Effector memory CD8-positive, alpha-beta T cell (primary cell): ENCODE results near the gene PTGDR.

Experiments used
- ATAC-seq: fragments of 150-1000 bp; cut with Tn5 transposase; replicated peaks from 2 replicates; pipeline ENCODE4 v1.10.0; 2021; ENCODE audit warnings: mild to moderate bottlenecking, moderate library complexity
- DNase-seq, 3 experiments: peaks; one replicate each; pipeline ENCODE4 v3.0.0; 2021
- H3K27ac Mint-ChIP-seq, 2 donors: one replicate each; pipeline ENCODE4 v1.8.0; 2022; ENCODE audit warnings: mild to moderate bottlenecking in 2 of 2, mixed read lengths in 2 of 2, moderate library complexity in 2 of 2
- H3K27me3 Mint-ChIP-seq, 2 donors: one replicate each; pipeline ENCODE4 v1.8.0; 2022; ENCODE audit warnings: mixed read lengths in 2 of 2
- H3K36me3 Mint-ChIP-seq: one replicate; pipeline ENCODE4 v1.8.0; 2022; ENCODE audit warnings: mild to moderate bottlenecking, moderate library complexity, mixed read lengths; ENCODE audit not compliant: insufficient read depth
- H3K4me1 Mint-ChIP-seq, 2 donors: one replicate each; pipeline ENCODE4 v1.8.0; 2022; ENCODE audit warnings: low read depth in 2 of 2, mixed read lengths in 2 of 2
- H3K4me3 Mint-ChIP-seq, 2 donors: one replicate each; pipeline ENCODE4 v1.8.0; 2022; ENCODE audit warnings: mild to moderate bottlenecking in 2 of 2, mixed read lengths in 2 of 2, moderate library complexity in 2 of 2
- H3K9me3 Mint-ChIP-seq, 2 donors: one replicate each; pipeline ENCODE4 v1.8.0; 2022; ENCODE audit warnings: mixed read lengths in 2 of 2
- total RNA-seq, 9 experiments: gene quantifications; one replicate each; lab custom pipeline; 2026; lab: John Stamatoyannopoulos, UW

The PTGDR gene, protein sequence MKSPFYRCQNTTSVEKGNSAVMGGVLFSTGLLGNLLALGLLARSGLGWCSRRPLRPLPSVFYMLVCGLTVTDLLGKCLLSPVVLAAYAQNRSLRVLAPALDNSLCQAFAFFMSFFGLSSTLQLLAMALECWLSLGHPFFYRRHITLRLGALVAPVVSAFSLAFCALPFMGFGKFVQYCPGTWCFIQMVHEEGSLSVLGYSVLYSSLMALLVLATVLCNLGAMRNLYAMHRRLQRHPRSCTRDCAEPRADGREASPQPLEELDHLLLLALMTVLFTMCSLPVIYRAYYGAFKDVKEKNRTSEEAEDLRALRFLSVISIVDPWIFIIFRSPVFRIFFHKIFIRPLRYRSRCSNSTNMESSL
- 0.12 to 46.8 (median 1.7) reads per million in 9 experiments for total RNA-seq

DNA sequence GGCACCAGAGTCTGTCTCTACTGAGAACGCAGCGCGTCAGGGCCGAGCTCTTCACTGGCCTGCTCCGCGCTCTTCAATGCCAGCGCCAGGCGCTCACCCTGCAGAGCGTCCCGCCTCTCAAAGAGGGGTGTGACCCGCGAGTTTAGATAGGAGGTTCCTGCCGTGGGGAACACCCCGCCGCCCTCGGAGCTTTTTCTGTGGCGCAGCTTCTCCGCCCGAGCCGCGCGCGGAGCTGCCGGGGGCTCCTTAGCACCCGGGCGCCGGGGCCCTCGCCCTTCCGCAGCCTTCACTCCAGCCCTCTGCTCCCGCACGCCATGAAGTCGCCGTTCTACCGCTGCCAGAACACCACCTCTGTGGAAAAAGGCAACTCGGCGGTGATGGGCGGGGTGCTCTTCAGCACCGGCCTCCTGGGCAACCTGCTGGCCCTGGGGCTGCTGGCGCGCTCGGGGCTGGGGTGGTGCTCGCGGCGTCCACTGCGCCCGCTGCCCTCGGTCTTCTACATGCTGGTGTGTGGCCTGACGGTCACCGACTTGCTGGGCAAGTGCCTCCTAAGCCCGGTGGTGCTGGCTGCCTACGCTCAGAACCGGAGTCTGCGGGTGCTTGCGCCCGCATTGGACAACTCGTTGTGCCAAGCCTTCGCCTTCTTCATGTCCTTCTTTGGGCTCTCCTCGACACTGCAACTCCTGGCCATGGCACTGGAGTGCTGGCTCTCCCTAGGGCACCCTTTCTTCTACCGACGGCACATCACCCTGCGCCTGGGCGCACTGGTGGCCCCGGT is at the start of gene PTGDR:
TSS of gene PTGDR (plus strand) at position 198 of the 778 bp plus-strand sequence. CDS start at position 315, 117 bp downstream.
- ATAC-seq (peak; percentile 82), DNase-seq (peak; percentile 54 to 68 (median 65))
- Mint-ChIP-seq H3K4me3 (peak within 1 kb of the TSS; percentile 93 to 99), H3K4me1 (peaks cover 50 to 74% of the 10 kb centered on the region in 2 donors), H3K9me3 (no peaks in the 10 kb centered on the region), H3K27me3 (no peaks in the 10 kb centered on the region), H3K36me3 (peaks cover 6% of the 10 kb centered on the region), H3K27ac (peak within 1 kb of the TSS; percentile 91 to 95)

DNA sequence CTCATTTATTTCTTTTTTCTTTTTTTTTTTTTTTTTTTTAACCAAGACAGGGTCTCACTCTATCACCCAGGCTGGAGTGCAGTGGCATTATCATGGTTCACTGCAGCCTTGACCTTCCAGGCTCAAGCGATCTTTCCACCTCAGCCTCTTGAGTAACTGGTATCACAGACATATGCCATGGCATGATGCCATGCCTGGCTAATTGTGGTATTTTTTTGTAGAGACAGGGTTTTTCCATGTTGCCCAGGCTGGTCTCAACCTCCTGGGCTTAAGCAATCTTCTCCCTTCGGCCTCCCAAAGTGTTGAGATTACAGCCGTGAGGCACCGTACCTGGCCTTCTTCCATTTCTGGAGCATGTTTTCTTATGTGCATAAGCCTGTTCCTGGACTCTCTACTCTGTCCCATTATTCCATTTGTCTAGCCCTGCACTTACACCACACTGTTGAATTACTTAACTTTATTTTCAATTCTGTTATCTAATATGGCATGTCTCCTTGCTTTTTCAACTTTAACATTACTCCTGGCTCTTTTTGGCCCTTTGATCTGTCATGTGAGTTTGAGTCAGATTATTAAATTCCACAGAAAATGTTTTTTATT is 47.9 kb upstream of the PTGDR start:
- H3K27ac Mint-ChIP-seq = peak overlapping the region; percentile 98

DNA sequence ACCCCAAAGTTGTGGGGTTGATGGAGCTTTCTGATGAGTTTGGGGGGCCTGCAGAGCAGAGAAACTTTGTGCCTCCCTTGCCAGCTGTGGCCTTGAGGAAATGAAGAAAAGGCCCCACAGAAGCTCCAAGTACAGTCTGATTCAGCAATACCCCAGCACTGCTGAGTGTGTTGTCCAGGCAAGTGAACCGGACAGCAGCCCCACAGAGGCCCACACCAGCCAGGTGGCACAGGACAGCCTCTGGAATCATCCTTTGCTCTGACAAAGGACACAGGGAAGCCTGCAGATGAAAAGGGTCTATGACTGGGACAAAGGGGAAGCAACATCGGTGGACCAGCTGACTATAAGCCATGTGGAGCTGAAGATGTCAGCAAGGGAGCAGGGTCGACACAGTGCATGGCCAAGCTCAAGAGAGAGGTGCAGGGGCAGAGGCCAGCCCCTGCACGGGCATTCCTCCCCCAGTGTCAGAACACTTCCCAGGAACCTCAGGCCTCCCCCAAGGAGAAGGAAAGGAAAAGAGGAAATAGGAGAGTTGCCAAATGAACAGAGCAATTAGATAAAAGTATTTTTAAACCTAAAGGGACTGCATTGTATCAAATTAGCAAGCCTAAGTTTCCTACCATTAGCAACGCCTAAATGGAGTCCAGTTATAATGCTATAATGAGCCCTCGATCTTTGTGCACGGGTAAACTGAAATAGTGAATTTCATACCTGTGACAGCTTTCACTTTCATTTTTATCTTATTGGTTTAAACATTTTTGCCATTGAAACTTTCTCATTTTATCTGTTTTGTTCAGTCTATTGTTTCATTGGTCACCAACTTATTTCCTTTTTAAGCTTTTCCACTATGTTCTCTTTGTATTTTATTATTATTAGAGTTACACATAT is 46.3 kb upstream of the PTGDR start:
- Mint-ChIP-seq H3K27me3 (no peaks in the 10 kb centered on the region), H3K9me3 (no peaks in the 10 kb centered on the region), H3K4me3 (peak overlapping the region; percentile 92 to 93), H3K27ac (peak overlapping the region; percentile 98), H3K4me1 (peaks cover 5 to 9% of the 10 kb centered on the region in 2 donors), H3K36me3 (no peaks in the 10 kb centered on the region)
- DNase-seq = peak in 2 of 3 experiments; percentile 1 to 7
- ATAC-seq = peak; percentile 56

More for the DNA sequence above, 47.9 kb upstream of the PTGDR start:
- H3K4me3 Mint-ChIP-seq = no peak overlapping the region
- peaks cover 5 to 9% of the 10 kb centered on the region in 2 donors for H3K4me1 Mint-ChIP-seq
- no peaks in the 10 kb centered on the region for H3K36me3 Mint-ChIP-seq
- DNase-seq = no peak
- no peaks in the 10 kb centered on the region for H3K27me3 Mint-ChIP-seq
- no peaks in the 10 kb centered on the region for H3K9me3 Mint-ChIP-seq
- ATAC-seq = no peak

DNA sequence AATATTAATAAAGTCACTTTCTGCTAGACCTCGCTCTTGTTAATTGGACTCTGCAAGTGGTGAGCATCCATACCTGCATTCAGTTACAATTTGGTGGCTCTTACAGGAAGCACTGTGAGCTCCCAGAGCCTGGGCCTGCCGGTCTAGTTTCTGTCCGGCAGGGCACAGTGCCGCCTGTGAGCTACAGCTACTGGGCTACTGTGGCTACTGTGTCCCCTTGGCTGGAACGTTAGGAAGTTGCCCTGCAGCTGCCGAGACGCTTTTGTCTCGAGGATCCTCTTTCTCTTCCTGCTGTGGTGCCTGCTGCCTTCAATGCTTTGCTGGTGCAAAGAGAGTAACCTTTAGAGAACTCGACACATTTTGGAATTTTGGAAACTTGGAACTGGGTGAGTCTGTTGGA is 44.6 kb upstream of the PTGDR start:
- DNase-seq (no peak), ATAC-seq (no peak)
- H3K9me3 Mint-ChIP-seq = no peaks in the 10 kb centered on the region
- no peak overlapping the region for H3K4me3 Mint-ChIP-seq
- H3K27me3 Mint-ChIP-seq = no peaks in the 10 kb centered on the region
- peaks cover 5 to 9% of the 10 kb centered on the region in 2 donors for H3K4me1 Mint-ChIP-seq
- H3K27ac Mint-ChIP-seq = no peak overlapping the region
- H3K36me3 Mint-ChIP-seq = no peaks in the 10 kb centered on the region

DNA sequence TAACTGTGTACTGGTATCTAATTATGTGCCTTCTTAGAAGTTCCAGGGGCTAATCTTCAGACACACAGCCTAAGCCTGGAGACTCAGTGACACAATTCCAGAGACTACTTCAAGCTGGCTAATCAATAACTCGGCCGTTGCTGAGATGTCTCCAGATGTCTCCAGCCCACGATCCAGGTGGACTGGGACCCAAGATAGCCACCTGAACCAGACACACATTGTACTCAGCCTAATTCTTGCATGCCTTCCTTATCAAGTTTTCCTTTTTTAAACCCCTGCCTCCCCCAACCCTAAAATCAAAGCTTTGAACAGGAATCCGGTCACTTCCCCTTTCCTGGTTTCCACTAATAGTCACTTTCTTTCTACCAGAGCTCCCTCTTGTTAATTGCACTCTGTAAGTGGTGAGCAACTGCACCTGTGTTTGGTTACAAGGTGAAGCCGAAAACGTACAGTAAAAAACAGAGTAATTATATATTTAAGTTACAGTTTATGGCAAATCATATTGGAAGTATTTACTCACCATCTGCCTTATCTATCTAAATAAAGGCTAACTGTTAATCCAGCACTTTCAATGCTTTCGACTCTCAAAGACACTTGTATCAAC is 39.8 kb upstream of the PTGDR start:
- H3K9me3 Mint-ChIP-seq = no peaks in the 10 kb centered on the region
- DNase-seq (no peak), ATAC-seq (no peak)
- peaks cover 10 to 23% of the 10 kb centered on the region in 2 donors for H3K4me1 Mint-ChIP-seq
- H3K36me3 Mint-ChIP-seq = no peaks in the 10 kb centered on the region
- no peaks in the 10 kb centered on the region for H3K27me3 Mint-ChIP-seq
- no peak overlapping the region for H3K4me3 Mint-ChIP-seq
- no peak overlapping the region for H3K27ac Mint-ChIP-seq

DNA sequence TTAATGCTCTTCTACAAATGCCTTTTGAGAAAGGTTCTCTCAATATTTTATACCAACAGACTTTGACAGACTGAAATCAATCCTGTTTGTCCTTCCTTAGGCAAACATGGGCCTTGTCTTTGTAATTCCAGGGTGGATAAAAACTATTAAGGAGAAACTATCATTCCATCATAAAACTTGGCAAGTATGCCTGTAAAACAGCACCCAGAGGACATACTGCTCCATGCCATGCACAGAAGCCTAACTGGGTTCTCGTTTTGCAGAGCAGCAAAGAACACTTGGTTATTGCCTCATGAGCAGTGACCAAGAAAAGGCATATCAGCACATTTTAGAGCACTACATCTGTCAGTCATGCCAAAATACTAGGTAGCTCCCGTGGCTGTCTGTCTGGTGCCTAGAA is 33.8 kb upstream of the PTGDR start:
- Mint-ChIP-seq H3K9me3 (no peaks in the 10 kb centered on the region), H3K27me3 (no peaks in the 10 kb centered on the region), H3K27ac (no peak overlapping the region), H3K36me3 (no peaks in the 10 kb centered on the region), H3K4me3 (no peak overlapping the region), H3K4me1 (peaks cover 18 to 40% of the 10 kb centered on the region in 2 donors)
- DNase-seq = no peak
- no peak for ATAC-seq

DNA sequence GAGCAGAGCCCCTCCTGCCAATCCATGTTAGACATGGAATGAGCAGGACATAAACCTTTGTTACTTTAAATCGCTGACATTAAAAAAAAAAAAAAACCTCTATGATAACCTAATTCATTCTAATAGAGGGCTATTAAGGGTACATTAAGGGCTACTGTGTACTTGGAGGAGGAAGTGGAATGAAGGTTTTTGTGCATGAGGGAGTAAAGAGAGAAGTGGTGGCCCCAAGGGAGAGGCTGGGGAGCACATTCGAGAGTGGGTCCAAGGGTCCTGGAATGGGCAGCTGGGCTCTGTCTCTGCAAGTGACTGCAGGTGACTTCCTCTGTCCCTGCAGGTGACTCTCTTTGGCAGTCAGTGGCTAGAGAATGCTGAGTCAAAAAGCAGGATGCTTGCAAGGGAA is 32.1 kb upstream of the PTGDR start:
- Mint-ChIP-seq H3K4me1 (peaks cover 24 to 40% of the 10 kb centered on the region in 2 donors), H3K9me3 (no peaks in the 10 kb centered on the region), H3K4me3 (no peak overlapping the region), H3K36me3 (no peaks in the 10 kb centered on the region), H3K27me3 (no peaks in the 10 kb centered on the region), H3K27ac (no peak overlapping the region)
- ATAC-seq (no peak), DNase-seq (no peak)

DNA sequence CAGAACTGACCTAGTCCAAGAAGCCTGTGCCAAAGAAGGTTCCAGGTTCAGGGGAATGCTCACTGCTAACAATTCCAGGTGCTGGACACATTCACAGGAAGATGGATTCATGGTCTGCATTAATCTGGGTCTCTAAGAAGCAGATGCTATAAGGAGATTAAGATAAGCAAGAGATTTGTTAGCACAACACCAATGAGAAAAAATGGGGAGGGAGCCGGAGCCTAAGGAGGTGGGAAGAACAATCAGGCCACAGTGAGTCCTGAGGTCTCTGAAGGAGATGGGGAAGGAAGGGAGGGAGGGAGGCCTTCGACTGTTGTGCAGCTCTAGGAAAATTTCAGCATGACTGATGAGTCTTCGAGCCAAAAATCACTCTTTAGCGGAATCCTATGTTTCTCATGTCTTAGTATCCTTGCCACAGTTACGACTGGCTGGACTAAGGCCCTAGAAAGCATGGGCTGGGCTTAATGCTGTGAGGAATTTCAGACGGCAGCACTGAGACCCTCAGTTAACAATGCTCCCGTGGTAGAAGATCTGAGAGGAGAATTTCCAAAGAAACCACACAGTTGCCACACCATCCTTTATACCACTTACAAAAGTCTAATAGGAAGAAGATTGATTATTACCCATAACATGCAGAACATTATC is 31.5 kb upstream of the PTGDR start:
- ATAC-seq = no peak
- Mint-ChIP-seq H3K4me3 (no peak overlapping the region), H3K36me3 (no peaks in the 10 kb centered on the region), H3K4me1 (peaks cover 29 to 40% of the 10 kb centered on the region in 2 donors), H3K27me3 (no peaks in the 10 kb centered on the region), H3K27ac (no peak overlapping the region), H3K9me3 (no peaks in the 10 kb centered on the region)
- no peak for DNase-seq

DNA sequence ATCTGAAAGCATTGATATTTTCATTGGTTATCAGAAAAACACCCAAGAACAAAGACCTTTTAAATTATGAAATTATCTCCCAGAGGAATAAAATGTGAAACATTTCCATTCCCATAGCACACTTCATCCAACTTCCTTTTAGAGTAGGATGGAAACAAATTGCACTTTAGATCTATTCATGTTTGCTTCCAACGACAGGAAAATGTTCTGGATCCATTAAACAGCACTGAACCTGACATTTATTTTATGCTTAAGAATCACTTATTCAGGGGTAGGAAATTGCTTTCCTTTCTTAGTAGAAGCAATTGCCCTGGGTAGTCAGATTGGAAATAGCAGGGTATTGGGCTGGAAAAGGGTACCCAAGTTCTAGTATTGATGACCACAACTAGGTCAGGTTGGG is 28.8 kb upstream of the PTGDR start:
- Mint-ChIP-seq H3K36me3 (peaks cover 2% of the 10 kb centered on the region), H3K27me3 (no peaks in the 10 kb centered on the region), H3K27ac (no peak overlapping the region), H3K4me3 (no peak overlapping the region), H3K4me1 (peaks cover 31 to 47% of the 10 kb centered on the region in 2 donors), H3K9me3 (peaks cover 0 to 2% of the 10 kb centered on the region in 2 donors)
- DNase-seq = no peak
- ATAC-seq = no peak

DNA sequence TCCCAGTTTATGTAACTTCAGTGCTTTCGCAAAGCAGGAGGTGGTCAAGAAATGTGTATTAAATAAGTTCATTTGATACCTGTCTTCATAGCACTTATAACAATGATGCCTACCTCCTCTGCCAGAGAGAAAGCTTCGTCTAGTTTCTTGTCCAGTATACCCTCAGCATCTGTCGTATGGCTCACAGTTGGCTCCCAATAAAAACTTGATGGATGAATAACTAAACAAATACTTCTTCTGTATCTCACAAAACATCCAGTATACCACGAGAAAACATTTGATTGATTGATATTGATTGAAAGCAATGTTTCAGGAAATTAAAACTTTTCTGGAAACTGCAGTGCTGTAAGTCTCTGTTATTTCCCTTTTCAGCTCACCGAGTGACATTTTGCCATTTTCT is 26.9 kb upstream of the PTGDR start:
- no peaks in the 10 kb centered on the region for H3K27me3 Mint-ChIP-seq
- ATAC-seq (no peak), DNase-seq (no peak)
- H3K36me3 Mint-ChIP-seq = peaks cover 2% of the 10 kb centered on the region
- H3K4me3 Mint-ChIP-seq = peak overlapping the region in 1 of 2 donors; percentile 33
- H3K4me1 Mint-ChIP-seq = peaks cover 31 to 54% of the 10 kb centered on the region in 2 donors
- H3K27ac Mint-ChIP-seq = peak overlapping the region in 1 of 2 donors; percentile 77
- H3K9me3 Mint-ChIP-seq = peaks cover 0 to 5% of the 10 kb centered on the region in 2 donors

DNA sequence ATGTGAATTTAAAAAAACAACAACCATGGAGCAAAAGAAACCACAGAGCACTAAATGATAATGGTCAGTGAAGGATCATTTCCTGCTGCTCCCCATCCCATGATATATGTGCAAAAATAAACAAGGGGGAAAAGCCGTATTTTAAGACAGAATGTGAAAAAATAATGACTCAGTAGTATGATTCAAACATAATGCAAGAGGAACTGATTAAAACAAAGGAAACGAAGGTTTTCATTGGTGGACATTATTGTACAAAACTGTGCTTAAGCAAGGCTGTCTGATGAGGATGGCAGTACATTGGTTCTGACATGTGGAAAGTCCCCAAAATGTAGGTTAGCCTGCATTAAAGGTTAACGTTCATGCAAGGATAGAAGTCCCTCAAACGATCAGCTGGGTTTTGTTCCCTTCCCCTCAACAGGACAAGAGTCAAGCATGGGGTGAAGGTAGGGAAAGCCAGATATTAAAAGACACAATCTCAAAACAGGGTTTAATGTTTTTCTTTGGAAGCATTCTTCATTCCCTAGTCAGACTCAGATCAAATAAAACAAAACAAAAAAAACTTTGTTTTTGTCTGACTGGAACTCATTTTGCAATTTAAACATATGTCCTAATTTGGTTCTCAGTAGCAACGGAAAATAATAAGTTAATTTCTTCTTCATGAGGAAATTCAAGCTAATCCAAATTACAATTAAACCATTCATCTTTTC is 26.3 kb upstream of the PTGDR start:
- Mint-ChIP-seq H3K4me3 (no peak overlapping the region), H3K27me3 (no peaks in the 10 kb centered on the region), H3K27ac (no peak overlapping the region), H3K36me3 (peaks cover 2% of the 10 kb centered on the region), H3K4me1 (peaks cover 30 to 60% of the 10 kb centered on the region in 2 donors), H3K9me3 (peaks cover 0 to 5% of the 10 kb centered on the region in 2 donors)
- DNase-seq (no peak), ATAC-seq (peak; percentile 46)
